Suprapubic skin (tissue), 4 donors: ENCODE measurements around the gene ARRDC3. TPM values are rescaled to one million over a fixed set of nuclear protein-coding genes. Genes with fewer than 3 reads are reported as not detected.
"Not testable (repeated sequence)": the region's sequence is repeated elsewhere in the genome, so short reads cannot be mapped to it uniquely, and the experiment has no call there.

Experiments
- DNase-seq, 2 donors: peaks; one replicate each; pipeline ENCODE4 v3.0.0-alpha.2; 2019; ENCODE audit warnings: low spot score in 2 of 2
- H3K27ac ChIP-seq: fragments of 200-600 bp; sonication (generic); one replicate; pipeline ENCODE4 v1.5.1; 2019
- H3K27me3 ChIP-seq: fragments of 200-600 bp; sonication (generic); one replicate; pipeline ENCODE4 v1.5.1; 2019
- H3K36me3 ChIP-seq: fragments of 200-600 bp; sonication (generic); one replicate; pipeline ENCODE4 v1.5.1; 2019
- H3K4me1 ChIP-seq: fragments of 200-600 bp; sonication (generic); one replicate; pipeline ENCODE4 v1.5.1; 2019
- H3K4me3 ChIP-seq: fragments of 200-600 bp; sonication (generic); one replicate; pipeline ENCODE4 v1.5.1; 2019; ENCODE audit warnings: mild to moderate bottlenecking
- H3K9me3 ChIP-seq: fragments of 200-600 bp; sonication (generic); one replicate; pipeline ENCODE4 v1.5.1; 2019
- EP300 ChIP-seq: sonication (generic); formaldehyde crosslinking; IDR thresholded peaks from one replicate; pipeline ENCODE4 v1.6.1; 2017; ENCODE audit warnings: antibody characterized with exemption
- POLR2A ChIP-seq, 2 donors: fragments of 450-650 bp; IDR thresholded peaks; one replicate each; pipeline ENCODE4 v1.6.1; 2017; ENCODE audit warnings: antibody characterized with exemption in 2 of 2, mild to moderate bottlenecking in 2 of 2, moderate library complexity in 2 of 2
- POLR2AphosphoS5 ChIP-seq, 3 donors: sonication (generic); formaldehyde crosslinking; IDR thresholded peaks; one replicate each; pipeline ENCODE4 v1.6.1; 2017; ENCODE audit warnings: antibody characterized with exemption in 3 of 3
- WGBS: methylation state at CpG from one replicate; pipeline ENCODE4 v1.1.5; 2018; 5-methylcytosine and 5-hydroxymethylcytosine counted together
- total RNA-seq, 4 donors: library from RNA; depleted of rRNA; stranded (reverse); fragments of >200 nt; gene quantifications; one replicate each; pipeline ENCODE4 v1.1.0, GENCODE V29; 2016
- TF ChIP-seq, protein P1 (sequence below), 2 donors: fragments of 200-600 bp in 1 of 2; fragments of 450-650 bp in 1 of 2; sonication (generic) in 1 of 2; IDR thresholded peaks; one replicate each; pipeline ENCODE4 v1.5.1; 2016 to 2019; ENCODE audit warnings: antibody characterized with exemption in 2 of 2, mild to moderate bottlenecking in 1 of 2, moderate library complexity in 1 of 2

The ARRDC3 gene
- total RNA-seq, 4 donors from 2014 or later, result 30.1 to 84.4 (median 49.6) TPM

DNA sequence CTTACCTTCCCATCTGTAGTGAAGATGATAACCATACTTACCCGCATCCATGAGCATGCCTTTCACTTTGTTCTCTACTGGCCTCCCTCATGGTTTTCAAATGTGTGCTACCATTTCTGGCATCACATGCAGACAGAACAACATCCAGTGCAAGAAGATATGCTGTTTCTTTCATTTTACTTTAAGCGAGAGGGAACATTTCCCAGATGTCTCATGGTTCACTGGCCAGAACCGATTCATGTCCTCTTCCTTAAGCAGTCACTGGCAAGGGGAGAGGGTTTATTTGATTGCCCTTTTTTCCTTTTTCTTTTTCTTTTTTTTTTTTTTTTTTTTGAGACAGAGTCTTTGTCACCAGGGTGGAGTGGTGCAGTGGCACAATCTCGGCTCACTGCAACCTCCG, 37.7 kb downstream of the ARRDC3 start:
- TF ChIP-seq EP300 (no peak), POLR2AphosphoS5 (IDR thresholded peaks at IDR 0.05) (no peak), POLR2A (IDR thresholded peaks at IDR 0.05) (no peak)
- TF ChIP-seq, protein P1, sequence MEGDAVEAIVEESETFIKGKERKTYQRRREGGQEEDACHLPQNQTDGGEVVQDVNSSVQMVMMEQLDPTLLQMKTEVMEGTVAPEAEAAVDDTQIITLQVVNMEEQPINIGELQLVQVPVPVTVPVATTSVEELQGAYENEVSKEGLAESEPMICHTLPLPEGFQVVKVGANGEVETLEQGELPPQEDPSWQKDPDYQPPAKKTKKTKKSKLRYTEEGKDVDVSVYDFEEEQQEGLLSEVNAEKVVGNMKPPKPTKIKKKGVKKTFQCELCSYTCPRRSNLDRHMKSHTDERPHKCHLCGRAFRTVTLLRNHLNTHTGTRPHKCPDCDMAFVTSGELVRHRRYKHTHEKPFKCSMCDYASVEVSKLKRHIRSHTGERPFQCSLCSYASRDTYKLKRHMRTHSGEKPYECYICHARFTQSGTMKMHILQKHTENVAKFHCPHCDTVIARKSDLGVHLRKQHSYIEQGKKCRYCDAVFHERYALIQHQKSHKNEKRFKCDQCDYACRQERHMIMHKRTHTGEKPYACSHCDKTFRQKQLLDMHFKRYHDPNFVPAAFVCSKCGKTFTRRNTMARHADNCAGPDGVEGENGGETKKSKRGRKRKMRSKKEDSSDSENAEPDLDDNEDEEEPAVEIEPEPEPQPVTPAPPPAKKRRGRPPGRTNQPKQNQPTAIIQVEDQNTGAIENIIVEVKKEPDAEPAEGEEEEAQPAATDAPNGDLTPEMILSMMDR (IDR thresholded peaks at IDR 0.05), result no peak
- no peaks in the 10 kb centered on the region for H3K4me1 ChIP-seq
- no peak overlapping the region for H3K27ac ChIP-seq
- no peaks in the 10 kb centered on the region for H3K27me3 ChIP-seq
- H3K9me3 ChIP-seq, result no peaks in the 10 kb centered on the region
- DNase-seq, result no peak
- no peak overlapping the region for H3K4me3 ChIP-seq
- no peaks in the 10 kb centered on the region for H3K36me3 ChIP-seq
- WGBS, result 77% methylated on average over 5 of the region's 5 CpGs

- not testable (repeated sequence) for H3K4me1 ChIP-seq, DNase-seq, H3K9me3 ChIP-seq, H3K27ac ChIP-seq, H3K27me3 ChIP-seq, H3K4me3 ChIP-seq, H3K36me3 ChIP-seq
- 97% methylated on average over 4 of the region's 4 CpGs for WGBS
Measured at GRCh38 chr5:91344661-91345200, 38.4 kb downstream of the ARRDC3 start.

GRCh38 chr5:91343916-91344315, 39.2 kb downstream of the ARRDC3 start:
- H3K9me3 ChIP-seq, result no peaks in the 10 kb centered on the region
- no peak overlapping the region for H3K4me3 ChIP-seq
- no peak for DNase-seq
- TF ChIP-seq, protein P1 (IDR thresholded peaks at IDR 0.05), result no peak
- TF ChIP-seq EP300, result no peak
- 57% methylated on average over 2 of the region's 2 CpGs for WGBS
- no peaks in the 10 kb centered on the region for H3K36me3 ChIP-seq
- H3K27ac ChIP-seq, result no peak overlapping the region
- peaks cover 2% of the 10 kb centered on the region for H3K4me1 ChIP-seq
- H3K27me3 ChIP-seq, result no peaks in the 10 kb centered on the region

GRCh38 chr5:91342931-91343330, 40.2 kb downstream of the ARRDC3 start:
- not testable (repeated sequence) for H3K4me1 ChIP-seq, H3K4me3 ChIP-seq, DNase-seq, H3K9me3 ChIP-seq, H3K36me3 ChIP-seq, H3K27me3 ChIP-seq, H3K27ac ChIP-seq
- 96% methylated on average over 29 of the region's 29 CpGs for WGBS

DNA sequence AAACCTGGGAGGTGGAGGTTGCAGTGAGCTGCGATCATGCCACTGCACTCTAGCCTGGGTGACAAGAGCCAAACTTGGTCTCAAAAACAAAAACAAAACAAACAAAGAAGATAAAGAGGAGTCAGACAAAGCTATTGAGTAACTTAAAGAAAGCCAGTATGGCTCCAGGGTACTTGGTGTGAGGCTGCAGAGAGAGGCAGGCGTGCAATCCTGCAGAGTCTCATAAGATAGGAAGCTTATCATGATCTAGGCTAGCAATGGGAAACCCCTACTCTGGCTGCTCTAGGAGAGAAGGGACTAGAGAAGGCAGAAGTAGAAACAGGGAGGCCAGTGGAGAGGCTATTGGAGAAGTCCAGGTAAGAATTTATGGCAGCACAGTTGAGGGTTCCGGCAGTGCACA, 42.0 kb downstream of the ARRDC3 start:
- Histone ChIP-seq H3K4me1 (peaks cover 3% of the 10 kb centered on the region), H3K9me3 (no peaks in the 10 kb centered on the region), H3K4me3 (no peak overlapping the region), H3K27ac (no peak overlapping the region), H3K27me3 (no peaks in the 10 kb centered on the region), H3K36me3 (no peaks in the 10 kb centered on the region)
- 87% methylated on average over 3 of the region's 3 CpGs for WGBS
- TF ChIP-seq POLR2A (IDR thresholded peaks at IDR 0.05) (no peak), POLR2AphosphoS5 (IDR thresholded peaks at IDR 0.05) (no peak), EP300 (no peak)
- TF ChIP-seq, protein P1 (IDR thresholded peaks at IDR 0.05), result no peak
- DNase-seq, result no peak

DNA sequence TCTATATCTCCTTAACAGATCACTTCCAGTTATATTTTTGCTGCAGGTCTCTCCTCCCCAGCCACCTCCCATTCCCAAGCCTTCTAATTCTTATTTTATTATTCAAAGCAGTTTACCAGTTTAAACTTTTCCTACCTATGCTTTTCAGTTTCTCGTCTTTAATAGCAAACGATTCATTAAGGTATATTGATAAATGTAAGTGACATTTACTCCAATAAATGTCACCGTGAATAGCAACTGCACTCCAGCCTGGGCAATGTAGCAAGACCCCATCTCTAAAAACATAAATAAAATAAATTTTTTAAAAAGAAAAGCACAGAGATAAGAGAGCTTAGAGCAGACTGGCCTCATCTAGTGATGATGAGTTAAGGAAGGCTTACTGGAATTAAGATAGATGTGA, 42.6 kb downstream of the ARRDC3 start:
- no peak for TF ChIP-seq POLR2AphosphoS5 (IDR thresholded peaks at IDR 0.05)
- TF ChIP-seq EP300, result no peak
- TF ChIP-seq, protein P1 (IDR thresholded peaks at IDR 0.05), result no peak
- Histone ChIP-seq H3K4me3 (no peak overlapping the region), H3K27me3 (no peaks in the 10 kb centered on the region), H3K9me3 (no peaks in the 10 kb centered on the region), H3K27ac (no peak overlapping the region), H3K4me1 (peaks cover 3% of the 10 kb centered on the region), H3K36me3 (no peaks in the 10 kb centered on the region)
- DNase-seq, result no peak
- WGBS, result 96% methylated on average over 3 of the region's 3 CpGs
